Spinal cord (tissue), 10 donors: ENCODE data around the gene PRR13. TPM values are rescaled to one million over a fixed set of nuclear protein-coding genes. Genes with fewer than 3 reads are reported as not detected.
A peak's percentile ranks its signal among the peaks of the same experiment; 100 is the strongest.

Experiments
- DNase-seq, 6 donors: peaks; one replicate each; pipeline versions ENCODE4 v3.0.0 to v3.0.0-alpha.2; 2013 to 2015; ENCODE audit warnings: low spot score in 6 of 6, low read depth in 4 of 6
- H3K27ac ChIP-seq: one replicate; pipeline ENCODE4 v1.5.1; 2013; ENCODE audit warnings: low read depth, low read length, control low read depth
- H3K27me3 ChIP-seq: one replicate; pipeline ENCODE4 v1.6.1; 2013; ENCODE audit warnings: low read length; ENCODE audit not compliant: control insufficient read depth, insufficient read depth
- H3K36me3 ChIP-seq: one replicate; pipeline ENCODE4 v1.6.1; 2013; ENCODE audit warnings: low read length; ENCODE audit not compliant: control insufficient read depth, insufficient read depth
- H3K4me1 ChIP-seq: one replicate; pipeline ENCODE4 v1.6.1; 2013; ENCODE audit warnings: low read length; ENCODE audit not compliant: control insufficient read depth, insufficient read depth
- H3K4me3 ChIP-seq: one replicate; pipeline ENCODE4 v1.5.1; 2013; ENCODE audit warnings: low read depth, low read length, control low read depth
- H3K9me3 ChIP-seq: one replicate; pipeline ENCODE4 v1.6.1; 2013; ENCODE audit warnings: low read length; ENCODE audit not compliant: control insufficient read depth, insufficient read depth
- WGBS: methylation state at CpG from one replicate; pipeline ENCODE4 v1.1.5; 2013; ENCODE audit warnings: missing lambda C conversion rate; ENCODE audit not compliant: insufficient coverage; 5-methylcytosine and 5-hydroxymethylcytosine counted together
- polyA plus RNA-seq, 2 donors: library from polyadenylated mRNA; unstranded; fragments of 120-200 nt; gene quantifications; one replicate each; pipeline ENCODE4 v1.2.1, GENCODE V29; 2013; ENCODE audit not compliant: insufficient read length in 2 of 2
- total RNA-seq, 2 donors: library from RNA; depleted of rRNA in 1 of 2; stranded (reverse); fragments of 120-200 nt in 1 of 2; fragments of >200 nt in 1 of 2; gene quantifications; one replicate each; pipeline versions ENCODE4 v1.2.3 to v1.2.4, GENCODE V29; 2013 to 2014
- donor health status: healthy.

Gene PRR13
- total and polyA plus RNA-seq, 4 donors = 14.9 to 57.7 (median 45.0) TPM

DNA sequence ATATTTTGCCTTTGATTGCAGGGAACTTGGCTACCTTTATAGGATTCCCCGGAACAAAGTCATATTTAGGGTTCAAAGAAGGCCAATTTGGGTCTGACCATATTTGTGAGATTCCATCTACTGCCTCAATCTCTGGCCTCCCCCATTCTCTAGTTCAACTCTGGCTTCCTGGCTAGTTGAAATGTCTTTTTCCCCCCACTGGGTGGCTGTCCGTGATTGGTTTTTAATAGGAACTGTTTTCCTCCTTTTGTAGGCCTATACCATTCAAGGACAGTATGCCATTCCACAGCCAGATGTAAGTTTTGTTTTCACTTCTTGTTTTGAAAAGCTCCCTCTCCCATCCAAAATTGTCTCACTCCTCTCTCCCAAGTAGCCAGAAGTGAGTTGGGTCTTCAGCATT, 24.1 kb downstream of the PRR13 start:
- H3K27me3 ChIP-seq = no peaks in the 10 kb centered on the region
- no peak overlapping the region for H3K4me3 ChIP-seq
- WGBS = no CpG with 5 or more reads among the region's 2 CpGs
- DNase-seq = no peak
- H3K4me1 ChIP-seq = no peaks in the 10 kb centered on the region
- peaks cover 68% of the 10 kb centered on the region for H3K36me3 ChIP-seq
- H3K27ac ChIP-seq = no peak overlapping the region
- no peaks in the 10 kb centered on the region for H3K9me3 ChIP-seq

DNA sequence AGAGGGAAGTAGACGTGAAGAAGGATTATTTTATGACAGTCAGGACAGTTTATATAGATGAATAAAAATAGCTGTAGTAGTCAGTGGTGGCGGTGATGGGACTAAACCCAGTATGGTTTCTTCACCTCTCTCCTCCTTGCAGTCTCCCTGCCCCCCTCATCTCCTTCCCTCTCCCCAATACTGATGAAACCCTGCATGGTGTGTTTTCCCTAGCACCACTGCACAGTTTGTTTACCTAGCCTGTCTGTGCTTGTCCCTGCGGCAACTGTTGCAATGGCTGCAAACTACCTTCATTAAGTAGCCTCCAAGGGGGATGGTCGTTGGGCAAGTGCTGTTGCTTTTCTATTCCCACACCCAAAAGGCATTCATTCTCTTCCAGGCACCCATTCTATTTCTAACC, 25.1 kb downstream of the PRR13 start:
- H3K4me3 ChIP-seq = no peak overlapping the region
- peaks cover 67% of the 10 kb centered on the region for H3K36me3 ChIP-seq
- H3K9me3 ChIP-seq = no peaks in the 10 kb centered on the region
- WGBS = 63% methylated on average over 3 of the region's 4 CpGs
- no peaks in the 10 kb centered on the region for H3K27me3 ChIP-seq
- H3K27ac ChIP-seq = no peak overlapping the region
- H3K4me1 ChIP-seq = no peaks in the 10 kb centered on the region
- no peak for DNase-seq

DNA sequence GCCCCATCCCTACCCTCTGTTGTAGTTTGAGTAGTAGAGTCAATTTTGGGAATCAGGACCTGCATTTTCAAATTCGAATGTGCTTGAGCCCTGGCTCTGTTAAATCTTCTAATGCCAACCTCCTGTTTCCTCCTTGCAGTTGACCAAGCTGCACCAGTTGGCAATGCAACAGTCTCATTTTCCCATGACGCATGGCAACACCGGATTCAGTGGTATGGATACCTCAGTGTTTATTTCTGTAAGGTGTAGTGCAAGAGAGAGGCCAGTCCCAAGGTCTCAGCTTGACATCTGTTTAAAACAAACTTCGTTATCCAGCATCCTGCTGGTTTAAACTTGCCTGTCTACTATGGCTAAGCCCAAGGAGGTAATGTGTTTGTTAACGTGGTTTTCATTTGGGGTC, 25.5 kb downstream of the PRR13 start:
- H3K4me1 ChIP-seq = no peaks in the 10 kb centered on the region
- no peak for DNase-seq
- H3K27me3 ChIP-seq = no peaks in the 10 kb centered on the region
- no peak overlapping the region for H3K27ac ChIP-seq
- H3K4me3 ChIP-seq = no peak overlapping the region
- H3K9me3 ChIP-seq = no peaks in the 10 kb centered on the region
- peaks cover 69% of the 10 kb centered on the region for H3K36me3 ChIP-seq
- WGBS = 100% methylated on average over 2 of the region's 5 CpGs

DNA sequence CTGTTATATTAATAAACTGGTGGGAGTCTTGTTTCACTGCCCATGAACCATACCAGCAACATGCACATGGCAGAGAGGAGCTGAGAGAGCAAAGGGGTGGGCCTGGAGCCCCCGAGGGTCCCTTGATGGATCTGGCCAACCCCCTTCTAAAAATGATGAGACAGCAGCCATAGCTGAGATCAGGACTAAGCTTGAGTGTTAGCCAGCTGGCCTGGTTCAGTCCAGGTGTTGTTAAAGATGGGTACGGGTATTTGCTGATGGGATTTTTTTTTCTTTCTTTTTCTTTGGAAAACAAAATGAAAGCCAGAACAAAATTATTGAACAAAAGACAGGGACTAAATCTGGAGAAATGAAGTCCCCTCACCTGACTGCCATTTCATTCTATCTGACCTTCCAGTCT, 26.3 kb downstream of the PRR13 start:
- Histone ChIP-seq H3K36me3 (peaks cover 64% of the 10 kb centered on the region), H3K27ac (no peak overlapping the region), H3K4me3 (no peak overlapping the region), H3K27me3 (no peaks in the 10 kb centered on the region), H3K9me3 (no peaks in the 10 kb centered on the region), H3K4me1 (no peaks in the 10 kb centered on the region)
- DNase-seq = no peak
- WGBS = 100% methylated on average over 1 of the region's 2 CpGs

- no peak for DNase-seq
- WGBS = 83% methylated on average over 1 of the region's 1 CpG
- Histone ChIP-seq H3K27ac (no peak overlapping the region), H3K4me3 (no peak overlapping the region), H3K36me3 (peaks cover 66% of the 10 kb centered on the region), H3K9me3 (no peaks in the 10 kb centered on the region), H3K27me3 (no peaks in the 10 kb centered on the region), H3K4me1 (no peaks in the 10 kb centered on the region)
These were observed 26.7 kb downstream of the PRR13 start for GRCh38 chr12:53468282-53468681.

DNA sequence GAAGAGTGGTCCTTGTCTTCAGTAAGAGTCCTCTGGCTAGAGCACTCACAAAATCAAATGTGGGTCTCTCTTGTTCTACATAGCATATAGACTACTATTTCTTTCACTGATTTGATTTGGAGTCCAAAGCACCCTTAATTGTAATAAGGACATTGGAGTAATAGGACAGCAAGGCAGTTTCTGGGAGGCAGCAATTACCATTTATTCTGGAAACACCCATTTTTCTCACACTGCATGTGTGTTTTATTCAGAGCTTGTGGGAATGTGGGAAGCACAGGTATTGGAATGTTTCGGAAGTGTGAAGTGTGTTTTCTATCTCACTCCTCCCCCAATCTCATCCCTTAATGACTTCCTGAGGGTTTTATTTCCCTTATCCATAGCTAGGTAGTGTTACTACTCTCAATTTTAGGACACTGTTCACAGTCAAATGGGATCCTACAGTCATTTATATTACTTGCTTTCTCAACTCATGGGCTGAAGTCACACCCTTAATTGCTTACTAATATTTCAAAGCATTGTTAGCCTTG, 30.6 kb downstream of the PRR13 start:
- DNase-seq = no peak
- Histone ChIP-seq H3K9me3 (no peaks in the 10 kb centered on the region), H3K27me3 (no peaks in the 10 kb centered on the region), H3K27ac (no peak overlapping the region), H3K4me3 (no peak overlapping the region), H3K36me3 (peaks cover 73% of the 10 kb centered on the region), H3K4me1 (no peaks in the 10 kb centered on the region)
- no CpG with 5 or more reads among the region's 1 CpG for WGBS

DNA sequence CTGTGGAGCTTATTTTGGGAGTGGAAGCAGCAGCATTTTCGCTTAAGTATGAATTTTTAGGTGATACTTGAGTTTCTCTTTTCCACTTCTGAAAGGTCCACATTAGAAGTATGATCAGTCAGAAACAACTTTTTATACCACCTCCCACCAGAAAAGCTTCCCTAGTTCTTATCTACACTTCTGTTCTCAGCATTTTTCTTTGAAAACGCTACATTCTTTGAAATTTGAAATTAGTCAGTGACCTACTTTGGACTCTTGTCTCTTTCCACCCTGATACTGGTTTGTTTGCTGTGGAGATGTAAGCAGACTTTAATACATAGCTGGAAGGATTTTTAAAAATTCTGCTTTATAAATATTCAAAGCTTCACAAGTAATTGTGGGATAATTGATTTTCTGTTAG, 32.5 kb downstream of the PRR13 start:
- H3K9me3 ChIP-seq = no peaks in the 10 kb centered on the region
- H3K27me3 ChIP-seq = no peaks in the 10 kb centered on the region
- no peaks in the 10 kb centered on the region for H3K4me1 ChIP-seq
- no CpG with 5 or more reads among the region's 2 CpGs for WGBS
- no peak overlapping the region for H3K27ac ChIP-seq
- no peak overlapping the region for H3K4me3 ChIP-seq
- H3K36me3 ChIP-seq = peaks cover 66% of the 10 kb centered on the region
- DNase-seq = no peak

- Histone ChIP-seq H3K27me3 (no peaks in the 10 kb centered on the region), H3K4me3 (no peak overlapping the region), H3K4me1 (no peaks in the 10 kb centered on the region), H3K9me3 (no peaks in the 10 kb centered on the region), H3K36me3 (peaks cover 60% of the 10 kb centered on the region), H3K27ac (no peak overlapping the region)
- 75% methylated on average over 11 of the region's 13 CpGs for WGBS
- no peak for DNase-seq
These were observed 33.3 kb downstream of the PRR13 start for GRCh38 chr12:53474819-53475218.

GRCh38 chr12:53476769-53477209, 35.3 kb downstream of the PRR13 start:
- 54% methylated on average over 2 of the region's 2 CpGs for WGBS
- no peak overlapping the region for H3K27ac ChIP-seq
- H3K36me3 ChIP-seq = peaks cover 62% of the 10 kb centered on the region
- H3K4me3 ChIP-seq = no peak overlapping the region
- H3K27me3 ChIP-seq = no peaks in the 10 kb centered on the region
- DNase-seq = peak in 1 of 6 donors; percentile 50
- no peaks in the 10 kb centered on the region for H3K4me1 ChIP-seq
- no peaks in the 10 kb centered on the region for H3K9me3 ChIP-seq

DNA sequence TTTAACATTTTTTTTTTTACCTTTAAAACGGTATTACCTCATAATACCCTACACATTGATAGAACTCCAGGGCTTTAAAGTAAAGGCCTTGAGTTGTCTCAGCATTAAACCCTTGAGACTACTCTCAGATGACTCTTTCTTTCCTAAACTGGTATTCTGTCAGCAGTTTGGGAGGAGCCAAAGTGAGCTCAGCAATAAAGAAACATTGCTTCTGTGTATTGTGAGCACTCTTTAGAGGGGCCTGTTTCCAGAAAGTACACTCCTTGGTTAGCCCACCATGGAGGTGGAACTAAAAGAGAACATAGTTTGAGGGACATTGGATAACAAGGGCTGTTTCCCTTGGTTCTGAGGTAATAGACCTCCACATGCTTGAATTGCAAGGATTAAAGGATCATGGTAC, 37.3 kb downstream of the PRR13 start:
- Histone ChIP-seq H3K27me3 (no peaks in the 10 kb centered on the region), H3K27ac (no peak overlapping the region), H3K4me1 (no peaks in the 10 kb centered on the region), H3K9me3 (no peaks in the 10 kb centered on the region), H3K36me3 (peaks cover 71% of the 10 kb centered on the region), H3K4me3 (no peak overlapping the region)
- no peak for DNase-seq
- no CpG with 5 or more reads among the region's 1 CpG for WGBS
